Colonic mucosa (tissue), 4 donors: ENCODE data around the gene MYZAP. TPM values are rescaled to one million over a fixed set of nuclear protein-coding genes. Genes with fewer than 3 reads are reported as not detected.
A peak's percentile ranks its signal among the peaks of the same experiment; 100 is the strongest.

ENCODE experiments used
- DNase-seq: peaks from one replicate; pipeline ENCODE4 v3.0.0-alpha.2; 2020
- H3K27ac ChIP-seq: fragments of 200-600 bp; one replicate; pipeline ENCODE4 v1.8.0; 2021
- H3K27me3 ChIP-seq: fragments of 200-600 bp; one replicate; pipeline ENCODE4 v1.8.0; 2021
- H3K36me3 ChIP-seq: fragments of 200-600 bp; one replicate; pipeline ENCODE4 v1.8.0; 2021
- H3K4me1 ChIP-seq: fragments of 200-600 bp; one replicate; pipeline ENCODE4 v1.8.0; 2021; ENCODE audit warnings: mild to moderate bottlenecking
- H3K4me3 ChIP-seq: fragments of 200-600 bp; one replicate; pipeline ENCODE4 v1.8.0; 2021
- H3K9ac ChIP-seq, 2 donors: one replicate each; pipeline ENCODE4 v1.7.0; 2013; ENCODE audit warnings: control low read depth in 2 of 2, low read depth in 2 of 2, low read length in 2 of 2
- H3K9me3 ChIP-seq: fragments of 200-600 bp; one replicate; pipeline ENCODE4 v1.8.0; 2021
- intact Hi-C: fragments of 100-400 bp; cut with DNase I; formaldehyde crosslinking; loops from one replicate; pipeline ENCODE4 v1.14.1; 2022
- total RNA-seq, 2 donors: library from RNA; stranded (reverse); fragmentation: NEBNext Ultra II Directional in 1 of 2; extraction: Animal tissue kit (Norgen Biotek cat#: 25700) in 1 of 2; gene quantifications; one replicate each; pipeline ENCODE4 v1.2.1, GENCODE V29; 2021
- TF ChIP-seq, protein P1 (sequence below): fragments of 200-600 bp; IDR thresholded peaks from one replicate; pipeline ENCODE4 v1.8.0; 2022; ENCODE audit warnings: antibody characterized with exemption, mild to moderate bottlenecking
- donor health status: healthy.
- donor health status: DM: no; HTN: no; CAD: no.
- donor health status: DM: no; HTN: no; CAD: no.

Gene MYZAP
- total RNA-seq, 2 donors from 2014 or later, result 11.7 to 12.2 TPM

DNA sequence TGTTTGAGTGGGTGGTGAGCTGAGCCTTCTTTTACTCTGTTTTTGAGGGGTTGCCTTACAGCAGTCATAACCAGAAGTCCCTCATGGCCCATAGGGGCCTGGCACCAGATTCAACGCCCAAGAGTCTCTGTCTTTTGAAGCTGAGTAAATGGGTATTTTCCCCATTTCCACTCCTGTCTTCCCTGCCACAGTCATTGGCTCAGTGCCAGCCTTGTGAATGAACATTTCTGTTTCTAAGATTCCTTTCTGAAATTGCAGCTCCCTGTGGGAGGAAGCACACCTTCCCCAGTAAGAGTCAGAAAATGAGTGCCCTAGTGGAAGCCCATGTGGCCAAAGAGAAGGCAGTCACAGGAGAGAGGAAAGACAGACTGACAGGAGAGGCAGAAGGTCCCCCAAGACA is 71.1 kb downstream of the MYZAP start:
- peak overlapping the region; percentile 42 for H3K27ac ChIP-seq
- no peaks in the 10 kb centered on the region for H3K9me3 ChIP-seq
- no peak overlapping the region for H3K4me3 ChIP-seq
- peak; percentile 38 for DNase-seq
- TF ChIP-seq, protein P1, sequence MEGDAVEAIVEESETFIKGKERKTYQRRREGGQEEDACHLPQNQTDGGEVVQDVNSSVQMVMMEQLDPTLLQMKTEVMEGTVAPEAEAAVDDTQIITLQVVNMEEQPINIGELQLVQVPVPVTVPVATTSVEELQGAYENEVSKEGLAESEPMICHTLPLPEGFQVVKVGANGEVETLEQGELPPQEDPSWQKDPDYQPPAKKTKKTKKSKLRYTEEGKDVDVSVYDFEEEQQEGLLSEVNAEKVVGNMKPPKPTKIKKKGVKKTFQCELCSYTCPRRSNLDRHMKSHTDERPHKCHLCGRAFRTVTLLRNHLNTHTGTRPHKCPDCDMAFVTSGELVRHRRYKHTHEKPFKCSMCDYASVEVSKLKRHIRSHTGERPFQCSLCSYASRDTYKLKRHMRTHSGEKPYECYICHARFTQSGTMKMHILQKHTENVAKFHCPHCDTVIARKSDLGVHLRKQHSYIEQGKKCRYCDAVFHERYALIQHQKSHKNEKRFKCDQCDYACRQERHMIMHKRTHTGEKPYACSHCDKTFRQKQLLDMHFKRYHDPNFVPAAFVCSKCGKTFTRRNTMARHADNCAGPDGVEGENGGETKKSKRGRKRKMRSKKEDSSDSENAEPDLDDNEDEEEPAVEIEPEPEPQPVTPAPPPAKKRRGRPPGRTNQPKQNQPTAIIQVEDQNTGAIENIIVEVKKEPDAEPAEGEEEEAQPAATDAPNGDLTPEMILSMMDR, result no peak
- H3K36me3 ChIP-seq, result no peaks in the 10 kb centered on the region
- H3K4me1 ChIP-seq, result no peaks in the 10 kb centered on the region
- peak overlapping the region in 1 of 2 donors; percentile 28 for H3K9ac ChIP-seq
- no peaks in the 10 kb centered on the region for H3K27me3 ChIP-seq
- intact Hi-C loops, result no loop called here

DNA sequence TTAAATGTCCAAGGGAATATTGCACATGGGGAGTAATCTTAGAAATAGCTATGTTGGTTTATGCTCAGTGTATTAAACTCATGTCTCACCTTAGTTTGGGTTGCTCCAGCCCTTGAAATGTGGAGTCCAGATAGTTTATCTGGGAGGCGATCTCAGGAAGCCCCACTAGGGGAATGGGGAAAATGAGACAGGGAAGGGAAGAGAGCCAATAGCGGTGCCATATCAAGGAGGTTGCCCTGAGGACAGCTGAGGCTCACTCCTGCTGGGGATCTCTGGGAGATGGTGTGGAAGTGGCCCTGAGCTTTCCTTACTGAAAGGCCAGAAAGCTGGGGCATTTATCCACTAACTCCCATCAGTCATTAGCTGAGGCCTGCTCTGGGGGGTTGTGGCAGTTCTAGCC is 71.6 kb downstream of the MYZAP start:
- Histone ChIP-seq H3K27ac (no peak overlapping the region), H3K36me3 (no peaks in the 10 kb centered on the region), H3K4me3 (no peak overlapping the region), H3K27me3 (no peaks in the 10 kb centered on the region), H3K9ac (no peak overlapping the region), H3K4me1 (no peaks in the 10 kb centered on the region), H3K9me3 (no peaks in the 10 kb centered on the region)
- intact Hi-C loops, result no loop called here
- TF ChIP-seq, protein P1, result no peak
- DNase-seq, result no peak

DNA sequence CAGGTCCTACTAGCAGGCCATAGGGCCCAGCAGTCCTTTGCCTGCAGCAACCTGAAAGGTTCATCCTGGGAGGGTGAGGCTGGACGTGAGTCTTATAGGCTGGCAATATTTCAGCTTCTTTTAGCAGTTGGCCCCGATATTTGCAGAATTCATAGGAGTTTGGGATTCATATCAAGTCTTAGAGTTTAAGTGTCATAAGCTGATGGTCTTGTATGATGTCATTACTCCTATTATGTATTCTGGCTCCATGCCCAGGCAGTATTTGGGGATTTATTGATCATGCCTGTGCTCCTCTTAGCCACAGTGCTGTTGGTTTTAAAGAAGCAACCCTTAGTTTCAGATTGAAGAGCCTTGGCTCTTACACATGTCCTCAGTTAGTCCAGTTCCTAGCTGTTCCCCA is 73.5 kb downstream of the MYZAP start:
- no peaks in the 10 kb centered on the region for H3K27me3 ChIP-seq
- H3K4me3 ChIP-seq, result no peak overlapping the region
- TF ChIP-seq, protein P1, result no peak
- H3K4me1 ChIP-seq, result no peaks in the 10 kb centered on the region
- H3K9me3 ChIP-seq, result no peaks in the 10 kb centered on the region
- H3K27ac ChIP-seq, result no peak overlapping the region
- no peak for DNase-seq
- H3K36me3 ChIP-seq, result no peaks in the 10 kb centered on the region
- intact Hi-C loops, result no loop called here
- H3K9ac ChIP-seq, result no peak overlapping the region

DNA sequence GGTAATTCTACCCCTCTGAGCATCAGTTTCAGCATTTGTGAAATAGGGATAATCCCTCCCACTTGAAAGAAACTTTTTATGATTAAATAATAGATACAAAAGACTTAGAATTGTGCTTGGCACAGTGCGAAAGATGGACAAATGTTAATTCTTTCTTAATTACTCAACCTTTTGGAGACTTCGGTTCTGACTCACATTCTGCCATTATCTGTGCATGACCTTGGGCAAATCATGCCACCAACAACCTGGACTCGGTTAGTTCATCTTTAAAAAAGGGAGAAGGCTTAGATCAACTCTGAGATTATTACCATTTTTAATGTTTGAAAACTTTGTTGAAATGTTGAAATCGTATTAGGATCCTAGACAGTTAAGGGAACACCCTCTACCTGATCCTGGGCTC is 74.2 kb downstream of the MYZAP start:
- Histone ChIP-seq H3K27ac (no peak overlapping the region), H3K9ac (no peak overlapping the region), H3K4me1 (no peaks in the 10 kb centered on the region), H3K27me3 (no peaks in the 10 kb centered on the region), H3K9me3 (no peaks in the 10 kb centered on the region), H3K4me3 (no peak overlapping the region), H3K36me3 (no peaks in the 10 kb centered on the region)
- DNase-seq, result no peak
- intact Hi-C loops, result no loop called here
- TF ChIP-seq, protein P1, result no peak

DNA sequence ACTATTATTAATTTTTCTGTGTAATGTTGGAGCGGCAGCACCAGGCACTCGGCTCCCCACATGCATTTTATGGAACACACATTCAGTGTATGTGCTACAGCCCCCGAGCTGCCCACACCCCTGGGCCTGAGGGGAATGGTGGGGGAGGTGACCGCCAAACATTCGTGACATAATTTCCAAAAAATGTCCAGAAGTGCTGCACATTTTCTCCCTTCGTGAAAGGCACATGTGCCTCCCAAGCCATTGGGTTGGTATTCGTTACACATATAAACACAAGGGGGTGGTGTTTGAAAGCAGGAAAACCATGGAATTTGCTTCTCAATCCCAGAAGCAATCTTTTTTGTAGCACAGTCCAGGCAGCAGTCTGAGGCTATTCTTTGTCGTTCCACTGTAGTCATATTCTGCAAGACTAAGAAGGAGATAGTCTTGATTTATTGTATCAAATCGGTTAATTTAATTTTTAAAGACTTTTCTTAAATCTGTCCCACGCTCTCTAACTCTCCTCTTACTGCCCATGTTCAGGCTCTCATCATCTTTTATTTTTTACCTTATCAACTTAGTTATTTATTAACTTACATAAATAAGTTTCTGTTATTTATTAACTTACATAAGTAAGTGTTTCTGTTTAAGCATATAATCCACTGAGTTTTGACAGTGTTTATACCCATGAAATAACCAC is 75.6 kb downstream of the MYZAP start:
- Histone ChIP-seq H3K27ac (peak overlapping the region; percentile 3), H3K4me3 (no peak overlapping the region), H3K27me3 (no peaks in the 10 kb centered on the region), H3K9me3 (no peaks in the 10 kb centered on the region), H3K36me3 (no peaks in the 10 kb centered on the region), H3K9ac (peak overlapping the region in 1 of 2 donors; percentile 41), H3K4me1 (no peaks in the 10 kb centered on the region)
- peak; percentile 44 for DNase-seq
- intact Hi-C loops, result no loop called here
- TF ChIP-seq, protein P1, result no peak
